Smooth muscle cell (in vitro differentiated cells): ENCODE data around the gene NRXN3. TPM values are rescaled to one million over a fixed set of nuclear protein-coding genes. Genes with fewer than 3 reads are reported as not detected.

Experiments used
- DNase-seq: peaks from one replicate; lab custom pipeline; 2025; ENCODE audit not compliant: unreplicated experiment; lab: John Stamatoyannopoulos, UW
- H2AFZ ChIP-seq: fragments of 200-600 bp; sonication (generic); 2 replicates; pipeline ENCODE4 v1.6.0; 2016; ENCODE audit warnings: antibody characterized with exemption, low read depth, mild to moderate bottlenecking
- H3F3A ChIP-seq: fragments of 200-600 bp; sonication (generic); 2 replicates; pipeline ENCODE4 v1.6.0; 2017; ENCODE audit warnings: antibody characterized with exemption, low read depth
- H3K27ac ChIP-seq: fragments of 200-600 bp; sonication (generic); 2 replicates; pipeline ENCODE4 v1.5.1; 2016; ENCODE audit warnings: low read depth, mild to moderate bottlenecking
- H3K27me3 ChIP-seq: fragments of 200-600 bp; sonication (generic); 2 replicates; pipeline ENCODE4 v1.6.1; 2016; ENCODE audit warnings: low read depth, mild to moderate bottlenecking
- H3K36me3 ChIP-seq: fragments of 200-600 bp; sonication (generic); 2 replicates; pipeline ENCODE4 v1.5.1; 2016; ENCODE audit warnings: low read depth
- H3K4me1 ChIP-seq: fragments of 200-600 bp; sonication (generic); 2 replicates; pipeline ENCODE4 v1.5.1; 2016; ENCODE audit warnings: low read depth
- H3K4me2 ChIP-seq: fragments of 200-600 bp; sonication (generic); 2 replicates; pipeline ENCODE4 v1.6.0; 2016; ENCODE audit warnings: mild to moderate bottlenecking
- H3K4me3 ChIP-seq: fragments of 200-600 bp; sonication (generic); 2 replicates; pipeline ENCODE4 v1.5.1; 2016; ENCODE audit warnings: mild to moderate bottlenecking
- H3K79me2 ChIP-seq: fragments of 200-600 bp; sonication (generic); 2 replicates; pipeline ENCODE4 v1.6.0; 2016; ENCODE audit warnings: low read depth, mild to moderate bottlenecking
- H3K9ac ChIP-seq: fragments of 200-600 bp; sonication (generic); 2 replicates; pipeline ENCODE4 v1.6.0; 2016; ENCODE audit warnings: low read depth
- H3K9me3 ChIP-seq: fragments of 200-600 bp; sonication (generic); replicated peaks from 2 replicates; pipeline ENCODE4 v1.5.1; 2016; ENCODE audit warnings: low read depth
- H4K20me1 ChIP-seq: fragments of 200-600 bp; sonication (generic); 2 replicates; pipeline ENCODE4 v1.6.0; 2016; ENCODE audit warnings: low read depth
- CTCF ChIP-seq: fragments of 200-600 bp; sonication (generic); IDR thresholded peaks from 2 replicates; pipeline ENCODE4 v1.5.1; 2017; ENCODE audit warnings: borderline replicate concordance, mild to moderate bottlenecking, antibody characterized with exemption; ENCODE audit not compliant: insufficient read depth, poor library complexity, severe bottlenecking
- WGBS: methylation state at CpG from one replicate; pipeline ENCODE4 v1.1.7; 2016; ENCODE audit warnings: low lambda C conversion rate; 5-methylcytosine and 5-hydroxymethylcytosine counted together
- polyA plus RNA-seq: library from polyadenylated mRNA; unstranded; fragments of >200 nt; fragmentation: Nextera tagmentation; extraction: Ambion mirVana; gene quantifications from 2 replicates; pipeline ENCODE4 v1.2.1, GENCODE V29; 2016
- total RNA-seq: library from RNA; depleted of rRNA; stranded (reverse); fragments of >200 nt; gene quantifications from 2 replicates; pipeline ENCODE4 v1.2.3, GENCODE V29; 2014

NRXN3 gene
- total and polyA plus RNA-seq, 2 experiments from 2014 or later = 1.2 to 7.0 TPM

DNA sequence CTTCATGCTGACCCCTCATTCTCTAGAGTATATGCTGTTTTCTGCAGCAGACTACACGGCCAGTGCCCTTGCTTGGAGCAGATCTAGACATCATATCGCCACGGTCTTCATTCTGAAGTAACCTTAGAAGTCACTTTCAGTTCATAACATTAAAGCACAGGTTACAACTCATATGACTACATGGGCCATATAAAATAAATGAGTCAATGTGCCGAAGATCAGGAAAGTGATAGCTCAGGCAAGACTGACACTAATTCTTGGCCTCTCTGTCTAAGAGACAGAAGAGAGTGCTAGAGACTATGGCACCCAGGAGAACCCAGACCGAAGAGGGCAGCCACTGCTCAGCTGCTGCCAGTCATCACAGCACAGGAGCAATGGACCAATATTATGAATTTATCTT lies 1431.4 kb downstream of the NRXN3 start:
- Histone ChIP-seq H2AFZ (no peak overlapping the region), H4K20me1 (no peaks in the 10 kb centered on the region), H3K4me3 (no peak overlapping the region), H3K9ac (no peak overlapping the region), H3F3A (no peaks in the 10 kb centered on the region), H3K79me2 (no peaks in the 10 kb centered on the region), H3K4me2 (no peak overlapping the region), H3K4me1 (no peaks in the 10 kb centered on the region), H3K27me3 (peaks cover 9% of the 10 kb centered on the region), H3K9me3 (no peaks in the 10 kb centered on the region), H3K36me3 (no peaks in the 10 kb centered on the region), H3K27ac (no peak overlapping the region)
- no peak for DNase-seq
- WGBS = 76% methylated on average over 5 of the region's 5 CpGs
- no peak for TF ChIP-seq CTCF

- Histone ChIP-seq H3K9me3 (no peaks in the 10 kb centered on the region), H2AFZ (no peak overlapping the region), H4K20me1 (no peaks in the 10 kb centered on the region), H3K4me1 (no peaks in the 10 kb centered on the region), H3F3A (no peaks in the 10 kb centered on the region), H3K27me3 (peaks cover 9% of the 10 kb centered on the region), H3K9ac (no peak overlapping the region), H3K4me3 (no peak overlapping the region), H3K36me3 (no peaks in the 10 kb centered on the region), H3K27ac (no peak overlapping the region), H3K4me2 (no peak overlapping the region), H3K79me2 (no peaks in the 10 kb centered on the region)
- DNase-seq = no peak
- WGBS = 88% methylated on average over 1 of the region's 1 CpG
- no peak for TF ChIP-seq CTCF
Observed at GRCh38 chr14:79602045-79602444, 1431.9 kb downstream of the NRXN3 start.

DNA sequence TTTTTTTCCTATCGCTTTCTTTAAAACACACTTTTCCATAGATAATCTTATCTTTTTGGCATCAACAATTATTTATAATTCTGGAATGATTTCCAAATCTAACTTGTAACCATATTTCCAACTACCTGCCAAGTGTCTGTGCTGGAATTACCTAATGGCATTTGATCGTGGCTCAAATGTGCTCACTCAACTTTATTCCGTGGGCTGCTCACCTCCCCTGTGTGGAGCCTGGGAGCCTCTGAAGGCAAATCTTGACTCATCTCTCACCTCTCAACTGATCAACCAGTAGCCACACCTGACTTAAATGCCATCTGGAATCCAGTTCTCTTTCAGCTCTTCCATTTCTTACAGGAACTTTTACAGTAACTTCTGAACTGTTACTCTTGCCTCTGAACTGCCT lies 1432.6 kb downstream of the NRXN3 start:
- Histone ChIP-seq H3K4me1 (no peaks in the 10 kb centered on the region), H3K27me3 (peaks cover 9% of the 10 kb centered on the region), H4K20me1 (no peaks in the 10 kb centered on the region), H3K9ac (no peak overlapping the region), H2AFZ (no peak overlapping the region), H3K27ac (no peak overlapping the region), H3K36me3 (no peaks in the 10 kb centered on the region), H3K4me2 (no peak overlapping the region), H3K9me3 (no peaks in the 10 kb centered on the region), H3F3A (no peaks in the 10 kb centered on the region), H3K4me3 (no peak overlapping the region), H3K79me2 (no peaks in the 10 kb centered on the region)
- DNase-seq = no peak
- 83% methylated on average over 3 of the region's 3 CpGs for WGBS
- TF ChIP-seq CTCF = no peak

- Histone ChIP-seq H3K4me3 (no peak overlapping the region), H3K4me2 (no peak overlapping the region), H3K36me3 (no peaks in the 10 kb centered on the region), H3K9ac (no peak overlapping the region), H3F3A (no peaks in the 10 kb centered on the region), H3K4me1 (no peaks in the 10 kb centered on the region), H3K27me3 (peaks cover 9% of the 10 kb centered on the region), H2AFZ (no peak overlapping the region), H3K9me3 (no peaks in the 10 kb centered on the region), H3K79me2 (no peaks in the 10 kb centered on the region), H4K20me1 (no peaks in the 10 kb centered on the region), H3K27ac (no peak overlapping the region)
- no peak for TF ChIP-seq CTCF
- WGBS = 91% methylated on average over 4 of the region's 4 CpGs
- DNase-seq = no peak
Observed at GRCh38 chr14:79605849-79606248, 1435.7 kb downstream of the NRXN3 start.
